ENCODE measurements around the gene GALNT9. TPM values are rescaled to one million over a fixed set of nuclear protein-coding genes. Genes with fewer than 3 reads are reported as not detected.

GALNT9 gene
- total RNA-seq, 4 donors from 2014 or later = 10.9 to 52.7 (median 36.7) TPM; not detected in 1

GRCh38 chr12:132314516-132315233 is 14.7 kb downstream of the GALNT9 start:
- no peak for TF ChIP-seq CTCF (IDR thresholded peaks at IDR 0.05)
- DNase-seq (ENCODE audit: low spot score) = no peak
- ATAC-seq (ENCODE audit: low FRiP score) = no peak

GRCh38 chr12:132314035-132314434 is 15.4 kb downstream of the GALNT9 start:
- DNase-seq (ENCODE audit: low spot score) (no peak), ATAC-seq (ENCODE audit: low FRiP score) (no peak)
- TF ChIP-seq CTCF (IDR thresholded peaks at IDR 0.05) = no peak

- ATAC-seq (ENCODE audit: low FRiP score) (no peak), DNase-seq (ENCODE audit: low spot score) (no peak)
- no peak for TF ChIP-seq CTCF (IDR thresholded peaks at IDR 0.05)
These were observed 16.2 kb downstream of the GALNT9 start for GRCh38 chr12:132313182-132313581.

GRCh38 chr12:132312516-132312915 is 16.9 kb downstream of the GALNT9 start:
- TF ChIP-seq CTCF (IDR thresholded peaks at IDR 0.05) = no peak
- ATAC-seq (ENCODE audit: low FRiP score) (no peak), DNase-seq (ENCODE audit: low spot score) (no peak)

- ATAC-seq (ENCODE audit: low FRiP score) (no peak), DNase-seq (ENCODE audit: low spot score) (no peak)
- no peak for TF ChIP-seq CTCF (IDR thresholded peaks at IDR 0.05)
These were observed 18.0 kb downstream of the GALNT9 start for GRCh38 chr12:132311201-132311915.

- TF ChIP-seq CTCF (IDR thresholded peaks at IDR 0.05) = no peak
- DNase-seq (ENCODE audit: low spot score) = no peak
- ATAC-seq (ENCODE audit: low FRiP score) = peak; percentile 81
These were observed 19.0 kb downstream of the GALNT9 start for GRCh38 chr12:132310181-132311040.

Measured in omental fat pad (tissue), 4 donors.